ENCODE results near the gene ERCC8.

DNA sequence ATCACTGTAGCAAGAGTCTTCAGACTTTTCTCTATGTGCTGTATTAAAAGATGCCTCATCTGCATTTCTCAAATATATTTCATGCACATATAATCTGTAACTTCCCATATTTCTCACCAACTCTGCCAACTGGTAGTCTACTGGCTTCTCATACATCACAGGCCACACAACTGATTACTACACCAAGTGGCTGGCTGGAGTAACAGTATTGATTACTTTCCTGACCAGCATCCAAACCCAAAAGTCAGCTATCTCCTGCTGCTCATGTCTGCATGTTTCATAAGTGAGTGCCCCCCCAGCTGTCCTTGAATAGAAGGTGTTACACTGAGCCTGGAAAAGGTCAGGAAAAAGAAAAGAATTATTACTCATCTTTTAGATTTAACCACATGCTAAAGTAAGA is 17.4 kb downstream of the ERCC8 start:
- TF ChIP-seq RAD21 (IDR thresholded peaks at IDR 0.05; ENCODE audit: low read depth) (no peak), TAF1 (IDR thresholded peaks at IDR 0.05; ENCODE audit: low read depth) (no peak), FOXM1 (IDR thresholded peaks at IDR 0.05; ENCODE audit: borderline replicate concordance, low read depth) (no peak), TEAD4 (IDR thresholded peaks at IDR 0.05) (no peak), EGR1 (IDR thresholded peaks at IDR 0.05) (no peak), EP300 (IDR thresholded peaks at IDR 0.05; ENCODE audit: borderline replicate concordance) (no peak), YY1 (IDR thresholded peaks at IDR 0.05; ENCODE audit: low read depth) (no peak), NFIC (IDR thresholded peaks at IDR 0.05) (no peak)
- TF ChIP-seq, protein P1, sequence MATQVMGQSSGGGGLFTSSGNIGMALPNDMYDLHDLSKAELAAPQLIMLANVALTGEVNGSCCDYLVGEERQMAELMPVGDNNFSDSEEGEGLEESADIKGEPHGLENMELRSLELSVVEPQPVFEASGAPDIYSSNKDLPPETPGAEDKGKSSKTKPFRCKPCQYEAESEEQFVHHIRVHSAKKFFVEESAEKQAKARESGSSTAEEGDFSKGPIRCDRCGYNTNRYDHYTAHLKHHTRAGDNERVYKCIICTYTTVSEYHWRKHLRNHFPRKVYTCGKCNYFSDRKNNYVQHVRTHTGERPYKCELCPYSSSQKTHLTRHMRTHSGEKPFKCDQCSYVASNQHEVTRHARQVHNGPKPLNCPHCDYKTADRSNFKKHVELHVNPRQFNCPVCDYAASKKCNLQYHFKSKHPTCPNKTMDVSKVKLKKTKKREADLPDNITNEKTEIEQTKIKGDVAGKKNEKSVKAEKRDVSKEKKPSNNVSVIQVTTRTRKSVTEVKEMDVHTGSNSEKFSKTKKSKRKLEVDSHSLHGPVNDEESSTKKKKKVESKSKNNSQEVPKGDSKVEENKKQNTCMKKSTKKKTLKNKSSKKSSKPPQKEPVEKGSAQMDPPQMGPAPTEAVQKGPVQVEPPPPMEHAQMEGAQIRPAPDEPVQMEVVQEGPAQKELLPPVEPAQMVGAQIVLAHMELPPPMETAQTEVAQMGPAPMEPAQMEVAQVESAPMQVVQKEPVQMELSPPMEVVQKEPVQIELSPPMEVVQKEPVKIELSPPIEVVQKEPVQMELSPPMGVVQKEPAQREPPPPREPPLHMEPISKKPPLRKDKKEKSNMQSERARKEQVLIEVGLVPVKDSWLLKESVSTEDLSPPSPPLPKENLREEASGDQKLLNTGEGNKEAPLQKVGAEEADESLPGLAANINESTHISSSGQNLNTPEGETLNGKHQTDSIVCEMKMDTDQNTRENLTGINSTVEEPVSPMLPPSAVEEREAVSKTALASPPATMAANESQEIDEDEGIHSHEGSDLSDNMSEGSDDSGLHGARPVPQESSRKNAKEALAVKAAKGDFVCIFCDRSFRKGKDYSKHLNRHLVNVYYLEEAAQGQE (IDR thresholded peaks at IDR 0.05; ENCODE audit: low read depth), result no peak
- TF ChIP-seq, protein P2, sequence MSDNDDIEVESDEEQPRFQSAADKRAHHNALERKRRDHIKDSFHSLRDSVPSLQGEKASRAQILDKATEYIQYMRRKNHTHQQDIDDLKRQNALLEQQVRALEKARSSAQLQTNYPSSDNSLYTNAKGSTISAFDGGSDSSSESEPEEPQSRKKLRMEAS (IDR thresholded peaks at IDR 0.05), result no peak

All from Ishikawa (cell line).